Left ventricle myocardium superior (tissue), 1 donor: Measurements from ENCODE around the gene HOXA6. TPM values are rescaled to one million over a fixed set of nuclear protein-coding genes. Genes with fewer than 3 reads are reported as not detected.

Source experiments
- ATAC-seq: fragments of 200-7000 bp; cut with Tn5 transposase; one replicate; pipeline ENCODE4 v1.9.1; 2020; ENCODE audit warnings: mild to moderate bottlenecking, moderate library complexity
- DNase-seq: peaks from one replicate; pipeline ENCODE4 v3.0.0-alpha.2; 2020
- intact Hi-C: fragments of 100-400 bp; cut with micrococcal nuclease; formaldehyde crosslinking; loops from one replicate; pipeline ENCODE4 v1.11.0; 2022
- total RNA-seq: library from RNA; stranded (reverse); fragmentation: NEBNext Ultra II Directional; extraction: Animal tissue kit (Norgen Biotek cat#: 25700); gene quantifications from one replicate; pipeline ENCODE4 v1.2.1, GENCODE V29; 2021
- donor health status: DM: no; HTN: yes; CAD: no; lungs with severe emphysema.

The HOXA6 gene
- total RNA-seq, 1 donor from 2014 or later, result not detected

- no peak for DNase-seq
- intact Hi-C loops, result no loop called here
- no peak for ATAC-seq
These were observed 39.9 kb downstream of the HOXA6 start for GRCh38 chr7:27107391-27108381.

GRCh38 chr7:27106901-27107240 is 40.7 kb downstream of the HOXA6 start:
- intact Hi-C loops, result no loop called here
- DNase-seq (no peak), ATAC-seq (no peak)

- ATAC-seq (no peak), DNase-seq (no peak)
- intact Hi-C loops, result no loop called here
These were observed 41.2 kb downstream of the HOXA6 start for GRCh38 chr7:27106181-27106900.

- intact Hi-C loops, result no loop called here
- no peak for ATAC-seq
- DNase-seq, result no peak
These were observed 42.1 kb downstream of the HOXA6 start for GRCh38 chr7:27105301-27106031.

GRCh38 chr7:27104341-27105058 is 43.1 kb downstream of the HOXA6 start:
- no peak for DNase-seq
- no peak for ATAC-seq
- intact Hi-C loops, result no loop called here

- intact Hi-C loops, result no loop called here
- ATAC-seq, result no peak
- no peak for DNase-seq
These were observed 43.9 kb downstream of the HOXA6 start for GRCh38 chr7:27103489-27104226.

- intact Hi-C loops, result no loop called here
- DNase-seq (no peak), ATAC-seq (no peak)
These were observed 44.8 kb downstream of the HOXA6 start, which contains the start of gene HOXA2 for GRCh38 chr7:27102581-27103442. HOXA2 (minus strand) TSS chr7:27102683; CDS start chr7:27102500, 183 bp downstream.

GRCh38 chr7:27101957-27102580 is 45.5 kb downstream of the HOXA6 start:
- no peak for ATAC-seq
- DNase-seq, result no peak
- intact Hi-C loops, result no loop called here

GRCh38 chr7:27101171-27101956 is 46.2 kb downstream of the HOXA6 start:
- intact Hi-C loops, result no loop called here
- ATAC-seq (no peak), DNase-seq (no peak)

- intact Hi-C loops, result no loop called here
- ATAC-seq (no peak), DNase-seq (no peak)
These were observed 46.8 kb downstream of the HOXA6 start for GRCh38 chr7:27100694-27101170.

GRCh38 chr7:27099453-27100370 is 47.9 kb downstream of the HOXA6 start:
- intact Hi-C loops, result no loop called here
- DNase-seq, result no peak
- ATAC-seq, result no peak

GRCh38 chr7:27098578-27099451 is 48.8 kb downstream of the HOXA6 start:
- DNase-seq (no peak), ATAC-seq (no peak)
- intact Hi-C loops, result no loop called here

- DNase-seq, result no peak
- ATAC-seq, result no peak
- intact Hi-C loops, result no loop called here
These were observed 49.6 kb downstream of the HOXA6 start for GRCh38 chr7:27097686-27098577.
